ENCODE measurements around the gene ESYT2.

The ESYT2 gene

GRCh38 chr7:158759245-158759614 lies 70.1 kb downstream of the ESYT2 start:
- Histone ChIP-seq H3K27ac (ENCODE audit: insufficient read depth, low read depth, low read length, poor library complexity, severe bottlenecking) (no peak overlapping the region), H3K9me3 (ENCODE audit: control insufficient read depth, low read length) (no peaks in the 10 kb centered on the region), H3K4me1 (ENCODE audit: control insufficient read depth, insufficient read depth, low read length) (no peaks in the 10 kb centered on the region), H3K36me3 (ENCODE audit: control insufficient read depth, insufficient read depth, low read length) (peaks cover 6% of the 10 kb centered on the region), H3K27me3 (ENCODE audit: control insufficient read depth, insufficient read depth, low read length, poor library complexity, severe bottlenecking) (no peaks in the 10 kb centered on the region), H3K4me3 (ENCODE audit: insufficient read depth, low read depth, low read length) (no peak overlapping the region)
- WGBS, 2 experiments: 94 to 99% methylated on average over 4 of the region's 4 CpGs

- Histone ChIP-seq H3K27ac (ENCODE audit: insufficient read depth, low read depth, low read length, poor library complexity, severe bottlenecking) (no peak overlapping the region), H3K27me3 (ENCODE audit: control insufficient read depth, insufficient read depth, low read length, poor library complexity, severe bottlenecking) (no peaks in the 10 kb centered on the region), H3K4me1 (ENCODE audit: control insufficient read depth, insufficient read depth, low read length) (no peaks in the 10 kb centered on the region), H3K9me3 (ENCODE audit: control insufficient read depth, low read length) (no peaks in the 10 kb centered on the region), H3K4me3 (ENCODE audit: insufficient read depth, low read depth, low read length) (no peak overlapping the region), H3K36me3 (ENCODE audit: control insufficient read depth, insufficient read depth, low read length) (peaks cover 6% of the 10 kb centered on the region)
- WGBS, 2 experiments: 94 to 96% methylated on average over 16 of the region's 16 CpGs
These were observed 70.6 kb downstream of the ESYT2 start for GRCh38 chr7:158758586-158759244.

GRCh38 chr7:158757404-158757989 lies 71.8 kb downstream of the ESYT2 start:
- Histone ChIP-seq H3K27me3 (ENCODE audit: control insufficient read depth, insufficient read depth, low read length, poor library complexity, severe bottlenecking) (no peaks in the 10 kb centered on the region), H3K4me1 (ENCODE audit: control insufficient read depth, insufficient read depth, low read length) (no peaks in the 10 kb centered on the region), H3K36me3 (ENCODE audit: control insufficient read depth, insufficient read depth, low read length) (peaks cover 6% of the 10 kb centered on the region), H3K27ac (ENCODE audit: insufficient read depth, low read depth, low read length, poor library complexity, severe bottlenecking) (no peak overlapping the region), H3K4me3 (ENCODE audit: insufficient read depth, low read depth, low read length) (no peak overlapping the region), H3K9me3 (ENCODE audit: control insufficient read depth, low read length) (no peaks in the 10 kb centered on the region)
- WGBS, 2 experiments: 92 to 93% methylated on average over 16 of the region's 16 CpGs

GRCh38 chr7:158754746-158755444 lies 74.4 kb downstream of the ESYT2 start:
- H3K27ac ChIP-seq (ENCODE audit: insufficient read depth, low read depth, low read length, poor library complexity, severe bottlenecking): no peak overlapping the region
- no peaks in the 10 kb centered on the region for H3K27me3 ChIP-seq (ENCODE audit: control insufficient read depth, insufficient read depth, low read length, poor library complexity, severe bottlenecking)
- no peaks in the 10 kb centered on the region for H3K36me3 ChIP-seq (ENCODE audit: control insufficient read depth, insufficient read depth, low read length)
- no peaks in the 10 kb centered on the region for H3K4me1 ChIP-seq (ENCODE audit: control insufficient read depth, insufficient read depth, low read length)
- WGBS, 2 experiments: 95 to 97% methylated on average over 11 of the region's 11 CpGs
- no peak overlapping the region for H3K4me3 ChIP-seq (ENCODE audit: insufficient read depth, low read depth, low read length)
- H3K9me3 ChIP-seq (ENCODE audit: control insufficient read depth, low read length): no peaks in the 10 kb centered on the region

GRCh38 chr7:158753900-158754299 lies 75.4 kb downstream of the ESYT2 start:
- Histone ChIP-seq H3K27ac (ENCODE audit: insufficient read depth, low read depth, low read length, poor library complexity, severe bottlenecking) (no peak overlapping the region), H3K36me3 (ENCODE audit: control insufficient read depth, insufficient read depth, low read length) (no peaks in the 10 kb centered on the region), H3K9me3 (ENCODE audit: control insufficient read depth, low read length) (no peaks in the 10 kb centered on the region), H3K4me1 (ENCODE audit: control insufficient read depth, insufficient read depth, low read length) (no peaks in the 10 kb centered on the region), H3K4me3 (ENCODE audit: insufficient read depth, low read depth, low read length) (no peak overlapping the region), H3K27me3 (ENCODE audit: control insufficient read depth, insufficient read depth, low read length, poor library complexity, severe bottlenecking) (no peaks in the 10 kb centered on the region)
- 93 to 95% methylated on average over 4 to 5 of the region's 5 CpGs for WGBS, 2 experiments

- WGBS, 2 experiments: 94 to 98% methylated on average over 3 of the region's 3 CpGs
These were observed 77.6 kb downstream of the ESYT2 start for GRCh38 chr7:158751751-158752150.

GRCh38 chr7:158751199-158751598 lies 78.1 kb downstream of the ESYT2 start:
- 100% methylated on average over 1 of the region's 2 CpGs for WGBS, 2 experiments
- H3K27ac ChIP-seq (ENCODE audit: insufficient read depth, low read depth, low read length, poor library complexity, severe bottlenecking): no peak overlapping the region
- no peaks in the 10 kb centered on the region for H3K36me3 ChIP-seq (ENCODE audit: control insufficient read depth, insufficient read depth, low read length)
- H3K27me3 ChIP-seq (ENCODE audit: control insufficient read depth, insufficient read depth, low read length, poor library complexity, severe bottlenecking): no peaks in the 10 kb centered on the region
- no peaks in the 10 kb centered on the region for H3K4me1 ChIP-seq (ENCODE audit: control insufficient read depth, insufficient read depth, low read length)
- H3K4me3 ChIP-seq (ENCODE audit: insufficient read depth, low read depth, low read length): no peak overlapping the region
- no peaks in the 10 kb centered on the region for H3K9me3 ChIP-seq (ENCODE audit: control insufficient read depth, low read length)

More at GRCh38 chr7:158751751-158752150, 77.6 kb downstream of the ESYT2 start:
- Histone ChIP-seq H3K36me3 (ENCODE audit: control insufficient read depth, insufficient read depth, low read length) (no peaks in the 10 kb centered on the region), H3K9me3 (ENCODE audit: control insufficient read depth, low read length) (no peaks in the 10 kb centered on the region), H3K4me3 (ENCODE audit: insufficient read depth, low read depth, low read length) (no peak overlapping the region), H3K27ac (ENCODE audit: insufficient read depth, low read depth, low read length, poor library complexity, severe bottlenecking) (no peak overlapping the region), H3K27me3 (ENCODE audit: control insufficient read depth, insufficient read depth, low read length, poor library complexity, severe bottlenecking) (no peaks in the 10 kb centered on the region), H3K4me1 (ENCODE audit: control insufficient read depth, insufficient read depth, low read length) (no peaks in the 10 kb centered on the region)

GRCh38 chr7:158750702-158751101 lies 78.6 kb downstream of the ESYT2 start:
- H3K4me1 ChIP-seq (ENCODE audit: control insufficient read depth, insufficient read depth, low read length): no peaks in the 10 kb centered on the region
- H3K36me3 ChIP-seq (ENCODE audit: control insufficient read depth, insufficient read depth, low read length): no peaks in the 10 kb centered on the region
- H3K9me3 ChIP-seq (ENCODE audit: control insufficient read depth, low read length): no peaks in the 10 kb centered on the region
- H3K27ac ChIP-seq (ENCODE audit: insufficient read depth, low read depth, low read length, poor library complexity, severe bottlenecking): no peak overlapping the region
- no peak overlapping the region for H3K4me3 ChIP-seq (ENCODE audit: insufficient read depth, low read depth, low read length)
- H3K27me3 ChIP-seq (ENCODE audit: control insufficient read depth, insufficient read depth, low read length, poor library complexity, severe bottlenecking): no peaks in the 10 kb centered on the region
- 85 to 89% methylated on average over 3 of the region's 3 CpGs for WGBS, 2 experiments

- Histone ChIP-seq H3K9me3 (ENCODE audit: control insufficient read depth, low read length) (no peaks in the 10 kb centered on the region), H3K4me3 (ENCODE audit: insufficient read depth, low read depth, low read length) (no peak overlapping the region), H3K36me3 (ENCODE audit: control insufficient read depth, insufficient read depth, low read length) (peaks cover under 1% of the 10 kb centered on the region), H3K27ac (ENCODE audit: insufficient read depth, low read depth, low read length, poor library complexity, severe bottlenecking) (no peak overlapping the region), H3K27me3 (ENCODE audit: control insufficient read depth, insufficient read depth, low read length, poor library complexity, severe bottlenecking) (no peaks in the 10 kb centered on the region), H3K4me1 (ENCODE audit: control insufficient read depth, insufficient read depth, low read length) (no peaks in the 10 kb centered on the region)
- WGBS, 2 experiments: 94 to 96% methylated on average over 9 of the region's 9 CpGs
These were observed 79.9 kb downstream of the ESYT2 start for GRCh38 chr7:158749396-158749795.

GRCh38 chr7:158748335-158748734 lies 81.0 kb downstream of the ESYT2 start:
- WGBS, 2 experiments: 81 to 85% methylated on average over 10 of the region's 10 CpGs
- H3K4me3 ChIP-seq (ENCODE audit: insufficient read depth, low read depth, low read length): no peak overlapping the region
- no peak overlapping the region for H3K27ac ChIP-seq (ENCODE audit: insufficient read depth, low read depth, low read length, poor library complexity, severe bottlenecking)
- H3K4me1 ChIP-seq (ENCODE audit: control insufficient read depth, insufficient read depth, low read length): no peaks in the 10 kb centered on the region
- H3K27me3 ChIP-seq (ENCODE audit: control insufficient read depth, insufficient read depth, low read length, poor library complexity, severe bottlenecking): no peaks in the 10 kb centered on the region
- no peaks in the 10 kb centered on the region for H3K9me3 ChIP-seq (ENCODE audit: control insufficient read depth, low read length)
- H3K36me3 ChIP-seq (ENCODE audit: control insufficient read depth, insufficient read depth, low read length): peaks cover 4% of the 10 kb centered on the region
